Islet precursor cell (in vitro differentiated cells): ENCODE data around the gene SRD5A3.

Experiments
- DNase-seq: peaks from one replicate; pipeline ENCODE4 v3.0.0-alpha.2; 2018

Gene SRD5A3

GRCh38 chr4:55345980-55346850 lies at the start of gene SRD5A3:
TSS of gene SRD5A3 (plus strand) at chr4:55346242. CDS start at chr4:55346337, 95 bp downstream.
- peak; percentile 87 for DNase-seq

DNA sequence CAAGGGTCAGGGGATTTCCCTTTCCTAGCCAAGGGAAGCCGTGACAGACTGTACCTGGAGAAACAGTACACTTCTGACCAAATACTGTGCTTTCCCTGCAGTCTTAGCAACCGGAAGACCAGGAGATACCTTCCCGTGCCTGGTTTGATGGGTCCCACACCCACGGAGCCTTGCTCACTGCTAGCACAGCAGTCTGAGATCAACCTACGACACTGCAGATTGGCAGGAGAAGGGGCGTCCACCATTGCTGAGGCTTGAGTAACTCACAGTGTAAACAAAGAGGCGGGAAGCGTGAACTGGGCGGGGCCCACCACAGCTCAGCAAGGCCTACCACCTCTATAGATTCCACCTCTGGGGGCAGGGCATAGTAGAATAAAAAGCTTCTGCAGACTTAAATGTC lies 48.7 kb upstream of the SRD5A3 start:
- DNase-seq = no peak

- no peak for DNase-seq
Measured at GRCh38 chr4:55303760-55304165, 42.3 kb upstream of the SRD5A3 start.

DNA sequence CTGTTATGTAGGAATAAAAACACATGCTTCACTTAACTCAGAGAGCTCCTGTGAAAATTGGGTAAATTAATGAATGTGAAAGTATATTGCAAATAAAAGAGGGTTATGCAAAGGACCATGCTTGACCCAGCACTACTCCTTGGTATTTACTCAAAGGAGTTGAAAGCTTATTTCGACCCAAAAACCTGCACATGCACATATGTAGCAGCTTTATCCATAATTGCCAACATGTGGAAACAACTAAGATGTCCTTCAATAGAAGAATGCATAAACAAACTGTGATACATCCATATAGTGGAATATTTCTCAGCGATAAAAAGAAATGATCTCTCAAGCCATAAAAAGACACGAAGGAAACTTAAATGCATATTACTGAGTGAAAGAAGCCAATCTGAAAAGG lies 41.7 kb upstream of the SRD5A3 start:
- DNase-seq = no peak

- no peak for DNase-seq
Measured at GRCh38 chr4:55308071-55308470, 38.0 kb upstream of the SRD5A3 start.

- no peak for DNase-seq
Measured at GRCh38 chr4:55311792-55312488, 34.1 kb upstream of the SRD5A3 start.

DNA sequence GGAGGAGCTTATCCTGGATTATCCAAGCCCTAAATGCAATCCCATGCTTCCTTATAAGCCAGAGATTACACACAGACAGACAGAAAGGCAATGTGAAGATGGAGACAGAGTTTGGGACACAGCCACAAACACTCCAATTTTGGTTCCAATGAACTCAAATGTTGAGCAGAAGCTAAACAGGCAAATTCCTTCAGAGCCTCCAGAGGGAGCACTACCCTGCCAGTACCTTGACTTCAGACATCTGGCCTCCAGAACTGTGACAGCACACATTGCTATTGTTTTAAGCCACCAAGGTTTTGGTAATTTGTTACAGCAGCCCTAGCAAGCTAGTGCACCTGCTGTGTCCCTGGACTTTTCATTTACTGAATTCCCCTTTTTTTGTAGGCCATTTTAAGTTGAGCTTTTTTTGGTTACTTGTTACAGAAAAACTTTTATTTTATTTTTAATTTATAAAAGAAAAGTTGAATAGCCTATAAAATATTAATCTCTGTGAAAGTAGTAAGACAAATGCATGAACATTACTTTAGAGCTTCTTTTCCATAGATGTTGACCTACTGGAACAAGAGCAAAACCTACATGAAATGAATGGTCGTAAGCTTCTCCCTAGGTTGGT lies 33.4 kb upstream of the SRD5A3 start:
- peak; percentile 65 for DNase-seq

GRCh38 chr4:55314141-55314820 lies 31.8 kb upstream of the SRD5A3 start:
- DNase-seq = no peak

DNA sequence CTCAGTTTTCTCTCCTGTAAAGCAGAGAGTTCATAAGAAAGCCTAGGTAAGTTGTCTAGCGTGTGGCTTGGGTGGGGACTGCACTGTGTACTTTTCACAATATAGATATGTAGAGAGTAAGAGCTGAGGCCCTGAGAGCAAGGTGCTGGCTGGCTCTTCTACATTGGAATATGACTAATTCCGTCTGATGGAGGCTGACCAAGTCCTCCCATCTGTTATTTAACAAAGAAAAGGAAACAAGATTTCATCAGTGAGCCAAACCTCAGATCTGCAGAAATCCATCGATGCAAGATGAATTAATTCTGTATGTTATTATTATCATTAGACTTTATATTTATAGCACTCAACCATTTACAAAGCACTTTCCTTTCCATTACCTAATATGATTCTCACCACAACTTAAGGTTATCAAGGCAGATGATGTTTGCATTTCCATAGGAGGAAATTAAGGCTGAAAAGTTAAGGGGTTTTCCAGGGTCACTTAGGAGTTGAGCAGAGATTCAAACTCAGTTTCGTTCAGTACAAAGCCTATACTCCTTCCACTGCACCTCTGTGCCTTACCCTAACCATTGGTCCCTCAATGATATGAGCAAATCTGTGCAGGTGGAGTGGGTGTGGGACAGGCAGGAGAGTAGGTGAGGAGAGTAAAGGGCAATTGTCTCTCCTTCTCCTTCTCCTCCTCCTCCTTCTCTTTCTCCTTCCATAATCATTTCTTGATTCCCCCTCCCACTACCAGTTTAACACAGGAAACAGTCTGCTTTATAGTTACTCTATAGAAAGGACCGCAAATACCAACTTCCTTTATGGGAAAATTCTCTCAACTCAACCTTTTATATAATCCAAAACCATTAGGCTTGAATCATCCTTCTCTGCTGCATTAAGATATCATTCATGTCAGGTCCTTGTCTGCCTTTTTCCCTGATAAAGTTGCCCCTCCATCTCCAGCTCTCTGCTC lies 27.6 kb upstream of the SRD5A3 start:
- no peak for DNase-seq

DNA sequence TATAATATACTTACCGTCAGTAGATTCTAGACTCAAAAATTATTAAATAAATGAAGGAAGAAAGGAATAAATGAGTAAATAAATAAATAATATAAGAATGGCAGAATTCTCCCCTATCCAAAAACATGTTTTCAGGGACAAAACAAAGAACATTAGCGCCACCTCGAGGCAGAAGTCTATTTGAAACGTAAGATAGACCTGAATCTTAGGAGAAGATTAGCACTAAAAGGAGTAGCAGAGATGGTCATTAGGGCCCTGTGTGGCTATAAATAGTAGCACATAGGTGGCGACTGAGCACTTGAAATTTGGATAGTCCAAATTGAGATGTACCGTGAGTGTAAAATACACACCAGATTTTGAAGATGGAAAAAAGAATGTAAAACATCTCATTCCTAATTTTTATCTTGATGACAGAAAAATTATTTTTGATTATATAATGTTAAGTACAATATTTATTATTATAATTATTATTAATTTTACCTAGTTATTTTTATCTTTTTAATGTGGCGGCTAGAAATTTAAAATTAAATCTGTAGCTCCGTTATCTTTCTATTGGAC lies 24.3 kb upstream of the SRD5A3 start:
- peak; percentile 78 for DNase-seq

GRCh38 chr4:55323375-55323774 lies 22.7 kb upstream of the SRD5A3 start:
- no peak for DNase-seq

DNA sequence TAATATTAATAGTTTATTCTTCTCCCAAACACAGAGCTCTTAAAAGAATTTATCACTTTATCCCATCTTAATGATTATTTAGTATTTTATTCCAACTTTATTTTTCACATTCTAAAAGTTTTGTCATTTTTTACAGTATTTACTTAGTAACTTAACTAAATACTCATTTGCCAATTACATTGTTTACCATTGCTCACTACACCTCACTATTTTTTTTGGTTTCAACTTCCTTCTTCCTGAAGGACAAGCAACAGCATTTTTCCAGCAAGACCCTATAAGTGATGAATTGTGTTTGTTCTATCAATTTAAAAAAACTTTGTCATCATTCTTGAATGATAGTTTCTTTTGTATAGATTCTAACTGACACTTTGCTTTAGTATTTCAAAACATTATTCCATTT lies 19.4 kb upstream of the SRD5A3 start:
- no peak for DNase-seq

- DNase-seq = no peak
Measured at GRCh38 chr4:55329012-55329411, 17.0 kb upstream of the SRD5A3 start.

- DNase-seq = no peak
Measured at GRCh38 chr4:55330241-55330640, 15.8 kb upstream of the SRD5A3 start.

- no peak for DNase-seq
Measured at GRCh38 chr4:55336138-55337034, 9.7 kb upstream of the SRD5A3 start.

- no peak for DNase-seq
Measured at GRCh38 chr4:55337944-55338343, 8.1 kb upstream of the SRD5A3 start.

GRCh38 chr4:55338486-55338885 lies 7.6 kb upstream of the SRD5A3 start:
- no peak for DNase-seq

DNA sequence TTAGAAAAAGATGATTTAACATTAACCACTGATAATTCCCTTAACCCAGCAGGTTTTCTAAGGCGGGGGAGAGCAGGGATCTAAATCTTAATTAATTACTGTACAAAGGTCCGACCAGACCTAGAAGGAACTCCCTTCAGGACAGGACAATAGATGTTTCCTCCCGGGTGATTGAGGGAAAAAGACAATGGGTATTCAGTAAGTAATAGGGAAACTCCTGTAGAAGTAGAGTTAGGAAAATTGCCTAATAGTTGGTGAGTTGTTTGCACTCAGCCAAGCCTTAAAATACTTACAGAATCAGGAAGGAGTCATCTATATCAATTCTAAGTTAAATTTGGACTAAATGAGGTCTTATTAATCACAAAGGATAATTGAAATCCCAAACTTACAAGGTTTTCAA lies 5.8 kb upstream of the SRD5A3 start:
- no peak for DNase-seq

DNA sequence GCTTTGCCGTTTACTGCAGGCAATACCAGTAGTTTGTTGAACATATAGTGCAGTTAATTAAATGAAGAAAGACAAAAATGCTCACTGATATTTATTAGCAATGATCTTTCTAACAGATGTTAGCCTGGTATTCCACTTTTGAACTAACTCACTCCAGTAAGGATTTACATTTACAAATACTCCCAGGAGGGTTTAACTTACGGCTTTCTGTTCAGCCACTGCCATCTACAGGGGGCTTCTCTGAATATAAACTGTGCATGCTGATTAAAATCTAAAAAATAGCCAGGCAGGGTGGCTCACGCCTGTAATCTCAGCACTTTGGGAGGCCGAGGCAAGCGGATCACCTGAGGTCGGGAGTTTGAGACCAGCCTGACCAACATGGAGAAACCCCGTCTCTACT lies 2.2 kb upstream of the SRD5A3 start:
- no peak for DNase-seq

- no peak for DNase-seq
Measured at GRCh38 chr4:55345054-55345453, 988 bp upstream of the SRD5A3 start.

DNA sequence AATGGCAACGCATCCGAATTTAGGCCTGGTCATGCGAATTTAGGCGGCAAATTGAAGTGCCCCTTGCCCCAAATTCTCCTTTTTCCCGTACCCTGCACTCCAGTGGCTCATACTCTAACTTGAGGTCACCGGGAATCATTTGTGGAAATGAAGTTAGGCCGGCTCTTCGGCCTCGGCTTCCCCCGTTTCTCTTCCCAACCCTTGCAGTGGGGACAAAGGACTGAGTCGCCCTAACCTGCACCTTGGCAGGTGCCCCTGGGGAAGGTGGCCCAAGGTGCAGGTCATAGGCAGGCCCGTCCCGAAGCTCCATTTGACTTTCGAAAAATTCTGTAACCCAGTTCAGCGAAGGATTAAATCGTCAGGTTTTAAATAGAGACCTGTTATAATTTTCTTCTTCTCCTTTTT lies 811 bp downstream of the SRD5A3 start:
- DNase-seq = no peak
